GM21717 (cell line): ENCODE data around the gene TAS2R30.

Source experiments
- ATAC-seq: cut with Tn5 transposase; IDR thresholded peaks from one replicate; pipeline ENCODE4 v1.9.1; 2021; ENCODE audit warnings: mild to moderate bottlenecking, moderate library complexity; ENCODE audit not compliant: unreplicated experiment

TAS2R30 gene

GRCh38 chr12:11134305-11134704, at the start of gene TAS2R30:
Gene TAS2R30 (minus strand): TSS chr12:11134644. CDS start chr12:11134244, 400 bp downstream.
- ATAC-seq = no peak

GRCh38 chr12:11183011-11183410, 48.6 kb upstream of the TAS2R30 start:
- ATAC-seq = no peak

GRCh38 chr12:11182529-11182928, 48.1 kb upstream of the TAS2R30 start:
- no peak for ATAC-seq

- no peak for ATAC-seq
Observed at GRCh38 chr12:11178250-11178649, 43.8 kb upstream of the TAS2R30 start.

- ATAC-seq = no peak
Observed at GRCh38 chr12:11174022-11174421, 39.6 kb upstream of the TAS2R30 start.

GRCh38 chr12:11171969-11172675, 37.7 kb upstream of the TAS2R30 start:
- ATAC-seq = no peak

- peak; percentile 97 for ATAC-seq
Observed at GRCh38 chr12:11171145-11171968, 36.9 kb upstream of the TAS2R30 start, which contains the start of gene SMIM10L1. Gene SMIM10L1 (plus strand): TSS chr12:11171194. CDS start chr12:11171357, 163 bp downstream.

GRCh38 chr12:11170810-11171144, 36.3 kb upstream of the TAS2R30 start:
- no peak for ATAC-seq

- no peak for ATAC-seq
Observed at GRCh38 chr12:11166300-11166699, 31.9 kb upstream of the TAS2R30 start.

GRCh38 chr12:11164384-11164783, 29.9 kb upstream of the TAS2R30 start:
- no peak for ATAC-seq

- no peak for ATAC-seq
Observed at GRCh38 chr12:11162502-11162901, 28.1 kb upstream of the TAS2R30 start.

- ATAC-seq = no peak
Observed at GRCh38 chr12:11158885-11159444, 24.5 kb upstream of the TAS2R30 start.

GRCh38 chr12:11154400-11154925, 20.0 kb upstream of the TAS2R30 start:
- no peak for ATAC-seq

GRCh38 chr12:11152725-11153124, 18.3 kb upstream of the TAS2R30 start:
- ATAC-seq = no peak

- no peak for ATAC-seq
Observed at GRCh38 chr12:11150832-11151231, 16.4 kb upstream of the TAS2R30 start.

- ATAC-seq = no peak
Observed at GRCh38 chr12:11147420-11147819, 13.0 kb upstream of the TAS2R30 start.

- no peak for ATAC-seq
Observed at GRCh38 chr12:11144297-11144696, 9.9 kb upstream of the TAS2R30 start.

GRCh38 chr12:11143352-11143751, 8.9 kb upstream of the TAS2R30 start:
- no peak for ATAC-seq

- no peak for ATAC-seq
Observed at GRCh38 chr12:11136075-11136474, 1.6 kb upstream of the TAS2R30 start.

GRCh38 chr12:11133816-11134215, 628 bp downstream of the TAS2R30 start:
- no peak for ATAC-seq

GRCh38 chr12:11133162-11133561, 1.3 kb downstream of the TAS2R30 start:
- ATAC-seq = no peak

GRCh38 chr12:11130999-11131398, 3.4 kb downstream of the TAS2R30 start:
- ATAC-seq = no peak
